Spleen (tissue), 11 donors: ENCODE data around the gene SMARCA2. TPM values are rescaled to one million over a fixed set of nuclear protein-coding genes. Genes with fewer than 3 reads are reported as not detected.
A peak's percentile ranks its signal among the peaks of the same experiment; 100 is the strongest.

ENCODE experiments used
- DNase-seq: peaks from one replicate; pipeline ENCODE4 v3.0.0-alpha.2; 2020
- H3K27ac ChIP-seq, 8 donors: fragments of 200-600 bp; sonication (generic) in 7 of 8; 1 replicate in 4 of 8; 2 replicates in 4 of 8; pipeline versions ENCODE4 v1.5.0 to v1.8.0; 2016 to 2021; ENCODE audit warnings: inconsistent platforms in 4 of 8, mild to moderate bottlenecking in 4 of 8, moderate library complexity in 1 of 8
- H3K27me3 ChIP-seq, 7 donors: fragments of 200-600 bp; sonication (generic) in 6 of 7; replicated peaks in 1 of 7; 1 replicate in 4 of 7; 2 replicates in 3 of 7; pipeline versions ENCODE4 v1.5.0 to v1.8.0; 2016 to 2021; ENCODE audit warnings: inconsistent platforms in 3 of 7, mild to moderate bottlenecking in 1 of 7
- H3K36me3 ChIP-seq, 6 donors: fragments of 200-600 bp; sonication (generic) in 5 of 6; 1 replicate in 4 of 6; 2 replicates in 2 of 6; pipeline versions ENCODE4 v1.5.0 to v1.8.0; 2016 to 2021; ENCODE audit warnings: inconsistent platforms in 2 of 6
- H3K4me1 ChIP-seq, 6 donors: fragments of 200-600 bp; sonication (generic) in 5 of 6; 1 replicate in 3 of 6; 2 replicates in 3 of 6; pipeline versions ENCODE4 v1.5.0 to v1.8.0; 2016 to 2021; ENCODE audit warnings: inconsistent platforms in 3 of 6
- H3K4me3 ChIP-seq, 8 donors: fragments of 200-600 bp; sonication (generic) in 7 of 8; 1 replicate in 4 of 8; 2 replicates in 4 of 8; pipeline versions ENCODE4 v1.5.0 to v1.8.0; 2016 to 2021; ENCODE audit warnings: inconsistent platforms in 4 of 8, mild to moderate bottlenecking in 4 of 8, moderate library complexity in 2 of 8
- H3K9me3 ChIP-seq, 8 donors: fragments of 200-600 bp; sonication (generic) in 7 of 8; 1 replicate in 4 of 8; 2 replicates in 4 of 8; pipeline versions ENCODE4 v1.5.0 to v1.8.0; 2016 to 2021; ENCODE audit warnings: inconsistent platforms in 4 of 8
- CTCF ChIP-seq, 11 experiments: fragments of 200-600 bp in 7 of 11; fragments of 450-650 bp in 4 of 11; sonication (generic) in 4 of 11; IDR thresholded peaks in 8 of 11; conservative IDR thresholded peaks in 3 of 11; 1 replicate in 7 of 11; 2 replicates in 4 of 11; pipeline versions ENCODE4 v1.4.0 to v1.8.0; 2016 to 2021; ENCODE audit warnings: antibody characterized with exemption in 11 of 11, inconsistent platforms in 4 of 11, mild to moderate bottlenecking in 1 of 11
- POLR2A ChIP-seq, 3 donors: fragments of 450-650 bp; IDR thresholded peaks; one replicate each; pipeline ENCODE4 v1.5.1; 2017; ENCODE audit warnings: antibody characterized with exemption in 3 of 3, mild to moderate bottlenecking in 1 of 3
- POLR2AphosphoS5 ChIP-seq, 3 donors: sonication (generic); formaldehyde crosslinking; IDR thresholded peaks; one replicate each; pipeline ENCODE4 v1.5.1; 2017; ENCODE audit warnings: antibody characterized with exemption in 3 of 3
- WGBS, 5 donors: extraction: QIAGEN DNeasy Blood & Tissue Kit in 3 of 5; methylation state at CpG; one replicate each; pipeline versions ENCODE4 v1.1.5 to v1.1.7; 2013 to 2018; 5-methylcytosine and 5-hydroxymethylcytosine counted together
- intact Hi-C: fragments of 100-400 bp; cut with DNase I; formaldehyde crosslinking; loops from one replicate; pipeline ENCODE4 v1.15.0; 2023; ENCODE audit warnings: low total_unique reads
- polyA plus RNA-seq, 3 donors: library from polyadenylated mRNA; stranded (reverse); fragments of 200-250 nt; gene quantifications; one replicate each; pipeline ENCODE4 v1.2.1, GENCODE V29; 2013
- total RNA-seq, 7 donors: library from RNA; depleted of rRNA in 3 of 7; stranded (reverse); fragments of >200 nt in 3 of 7; fragmentation: NEBNext Ultra II Directional in 4 of 7; extraction: Animal tissue kit (Norgen Biotek cat#: 25700) in 4 of 7; gene quantifications; one replicate each; pipeline versions ENCODE4 v1.1.0 to v1.2.1, GENCODE V29; 2016 to 2021
- donor health status: healthy with polysubstance abuse.
- donor health status: DM: no; HTN: no; CAD: no; lungs with moderate emphysema.
- donor health status: DM: no; HTN: no; CAD: no.
- donor health status: Bipolar disorder and iron deficiency.
- donor health status: healthy.
- donor health status: DM: no; HTN: no; CAD: no.
- donor health status: DM: yes; HTN: yes; CAD: no.

Gene SMARCA2
- total and polyA plus RNA-seq, 10 donors, result 41.9 to 252 (median 186) TPM

- no peak for DNase-seq
- no peaks in the 10 kb centered on the region for H3K9me3 ChIP-seq
- H3K4me1 ChIP-seq, result peaks cover 0 to 14% (median 4%) of the 10 kb centered on the region in 6 donors
- no peaks in the 10 kb centered on the region for H3K27me3 ChIP-seq
- TF ChIP-seq CTCF (IDR thresholded peaks at IDR 0.05 in 8 of 11, conservative IDR thresholded peaks at IDR 0.05 in 3 of 11) (no peak), POLR2AphosphoS5 (IDR thresholded peaks at IDR 0.05) (no peak), POLR2A (IDR thresholded peaks at IDR 0.05) (peak in 1 of 3 donors; percentile 21)
- intact Hi-C loops, result no loop called here
- H3K4me3 ChIP-seq, result no peak overlapping the region
- H3K27ac ChIP-seq, result peak overlapping the region in 1 of 8 donors; percentile 16
- no peaks in the 10 kb centered on the region for H3K36me3 ChIP-seq
Measured at GRCh38 chr9:2208991-2209390, 193.8 kb downstream of the SMARCA2 start.

GRCh38 chr9:2209400-2209799, 194.3 kb downstream of the SMARCA2 start:
- no peaks in the 10 kb centered on the region for H3K36me3 ChIP-seq
- no peak overlapping the region for H3K4me3 ChIP-seq
- H3K9me3 ChIP-seq, result no peaks in the 10 kb centered on the region
- 7 to 27% (median 18%) methylated on average over 2 of the region's 2 CpGs for WGBS, 5 donors
- intact Hi-C loops, result no loop called here
- peak overlapping the region in 1 of 8 donors; percentile 16 for H3K27ac ChIP-seq
- no peak for DNase-seq
- peaks cover 0 to 14% (median 4%) of the 10 kb centered on the region in 6 donors for H3K4me1 ChIP-seq
- H3K27me3 ChIP-seq, result no peaks in the 10 kb centered on the region
- no peak for TF ChIP-seq CTCF (IDR thresholded peaks at IDR 0.05 in 8 of 11, conservative IDR thresholded peaks at IDR 0.05 in 3 of 11)
- TF ChIP-seq POLR2A (IDR thresholded peaks at IDR 0.05), result no peak
- no peak for TF ChIP-seq POLR2AphosphoS5 (IDR thresholded peaks at IDR 0.05)

- H3K9me3 ChIP-seq, result no peaks in the 10 kb centered on the region
- peaks cover 0 to 19% (median 4%) of the 10 kb centered on the region in 6 donors for H3K4me1 ChIP-seq
- no peak for DNase-seq
- 84 to 99% (median 93%) methylated on average over 2 of the region's 2 CpGs for WGBS, 5 donors
- no peaks in the 10 kb centered on the region for H3K27me3 ChIP-seq
- TF ChIP-seq POLR2A (IDR thresholded peaks at IDR 0.05), result no peak
- no peak for TF ChIP-seq CTCF (IDR thresholded peaks at IDR 0.05 in 8 of 11, conservative IDR thresholded peaks at IDR 0.05 in 3 of 11)
- no peak for TF ChIP-seq POLR2AphosphoS5 (IDR thresholded peaks at IDR 0.05)
- no peaks in the 10 kb centered on the region for H3K36me3 ChIP-seq
- no peak overlapping the region for H3K27ac ChIP-seq
- intact Hi-C loops, result no loop called here
- H3K4me3 ChIP-seq, result no peak overlapping the region
Measured at GRCh38 chr9:2210201-2210600, 195.1 kb downstream of the SMARCA2 start.

GRCh38 chr9:2213830-2214468, 198.8 kb downstream of the SMARCA2 start:
- H3K27ac ChIP-seq, result no peak overlapping the region
- H3K4me1 ChIP-seq, result peaks cover 0 to 15% (median 4%) of the 10 kb centered on the region in 6 donors
- no peaks in the 10 kb centered on the region for H3K27me3 ChIP-seq
- no peak for DNase-seq
- H3K36me3 ChIP-seq, result no peaks in the 10 kb centered on the region
- H3K4me3 ChIP-seq, result no peak overlapping the region
- 79 to 93% (median 82%) methylated on average over 6 of the region's 6 CpGs for WGBS, 5 donors
- H3K9me3 ChIP-seq, result no peaks in the 10 kb centered on the region
- intact Hi-C loops, result no loop called here
- TF ChIP-seq POLR2AphosphoS5 (IDR thresholded peaks at IDR 0.05) (no peak), POLR2A (IDR thresholded peaks at IDR 0.05) (no peak), CTCF (IDR thresholded peaks at IDR 0.05 in 8 of 11, conservative IDR thresholded peaks at IDR 0.05 in 3 of 11) (no peak)
